Neural cell (in vitro differentiated cells): ENCODE data around the gene ILRUN.

ENCODE experiments used
- EP300 ChIP-seq: fragments of 450-650 bp; conservative IDR thresholded peaks from 2 replicates; pipeline ENCODE4 v1.6.1; 2014; ENCODE audit warnings: antibody characterized with exemption, mild to moderate bottlenecking, moderate library complexity; ENCODE audit not compliant: poor library complexity, severe bottlenecking
- EZH2 ChIP-seq: fragments of 200-600, 300-800 bp; shearing (Covaris generic), sonication (generic); IDR thresholded peaks from 2 replicates; pipeline ENCODE4 v1.6.1; 2014; ENCODE audit warnings: antibody characterized with exemption, low read length, borderline replicate concordance, mild to moderate bottlenecking; ENCODE audit not compliant: insufficient read depth, poor library complexity, severe bottlenecking
- MXI1 ChIP-seq: fragments of 450-650 bp; conservative IDR thresholded peaks from 2 replicates; pipeline ENCODE4 v1.6.1; 2014; ENCODE audit warnings: antibody characterized with exemption, mild to moderate bottlenecking; ENCODE audit not compliant: poor library complexity, severe bottlenecking
- POLR2AphosphoS5 ChIP-seq: IDR thresholded peaks from 2 replicates; pipeline ENCODE4 v1.6.1; 2012
- RAD21 ChIP-seq: fragments of 450-650 bp; conservative IDR thresholded peaks from 2 replicates; pipeline ENCODE4 v1.6.1; 2014; ENCODE audit warnings: antibody characterized with exemption, mild to moderate bottlenecking, moderate library complexity
- SMC3 ChIP-seq: fragments of 450-650 bp; conservative IDR thresholded peaks from 2 replicates; pipeline ENCODE4 v1.6.1; 2014; ENCODE audit warnings: antibody characterized with exemption, mild to moderate bottlenecking, moderate library complexity; ENCODE audit not compliant: poor library complexity
- TAF1 ChIP-seq: IDR thresholded peaks from 2 replicates; pipeline ENCODE4 v1.6.1; 2012; ENCODE audit warnings: low read depth
- TF ChIP-seq, protein P1 (sequence below): fragments of 450-650 bp; IDR thresholded peaks from 2 replicates; pipeline ENCODE4 v1.5.1; 2014; ENCODE audit warnings: antibody characterized with exemption, mild to moderate bottlenecking, moderate library complexity; ENCODE audit not compliant: poor library complexity, severe bottlenecking
- TF ChIP-seq, protein P2 (sequence below): IDR thresholded peaks from 2 replicates; pipeline ENCODE4 v1.6.1; 2012; ENCODE audit warnings: borderline replicate concordance

DNA sequence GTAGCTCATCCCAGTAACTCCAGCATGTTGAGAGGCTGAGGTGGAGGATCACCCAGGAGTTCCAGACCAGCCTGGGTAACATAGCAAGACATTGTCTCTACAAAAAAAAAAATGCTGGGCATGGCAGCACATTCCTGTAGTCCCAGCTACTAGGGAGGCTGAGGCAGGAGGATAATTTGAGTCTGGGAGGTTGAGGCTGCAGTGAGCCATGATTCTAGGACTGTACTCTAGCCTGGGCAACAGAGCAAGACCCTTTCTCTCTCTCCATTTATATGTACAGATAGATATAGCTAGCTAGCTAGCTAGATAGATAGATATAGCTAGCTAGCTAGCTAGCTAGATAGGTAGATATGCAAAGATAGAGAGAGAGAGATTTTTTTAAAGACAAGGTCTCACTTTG, 20.4 kb downstream of the ILRUN start:
- TF ChIP-seq, protein P1, sequence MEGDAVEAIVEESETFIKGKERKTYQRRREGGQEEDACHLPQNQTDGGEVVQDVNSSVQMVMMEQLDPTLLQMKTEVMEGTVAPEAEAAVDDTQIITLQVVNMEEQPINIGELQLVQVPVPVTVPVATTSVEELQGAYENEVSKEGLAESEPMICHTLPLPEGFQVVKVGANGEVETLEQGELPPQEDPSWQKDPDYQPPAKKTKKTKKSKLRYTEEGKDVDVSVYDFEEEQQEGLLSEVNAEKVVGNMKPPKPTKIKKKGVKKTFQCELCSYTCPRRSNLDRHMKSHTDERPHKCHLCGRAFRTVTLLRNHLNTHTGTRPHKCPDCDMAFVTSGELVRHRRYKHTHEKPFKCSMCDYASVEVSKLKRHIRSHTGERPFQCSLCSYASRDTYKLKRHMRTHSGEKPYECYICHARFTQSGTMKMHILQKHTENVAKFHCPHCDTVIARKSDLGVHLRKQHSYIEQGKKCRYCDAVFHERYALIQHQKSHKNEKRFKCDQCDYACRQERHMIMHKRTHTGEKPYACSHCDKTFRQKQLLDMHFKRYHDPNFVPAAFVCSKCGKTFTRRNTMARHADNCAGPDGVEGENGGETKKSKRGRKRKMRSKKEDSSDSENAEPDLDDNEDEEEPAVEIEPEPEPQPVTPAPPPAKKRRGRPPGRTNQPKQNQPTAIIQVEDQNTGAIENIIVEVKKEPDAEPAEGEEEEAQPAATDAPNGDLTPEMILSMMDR, result no peak
- TF ChIP-seq RAD21 (no peak), TAF1 (no peak), EP300 (no peak), POLR2AphosphoS5 (no peak), SMC3 (no peak), MXI1 (no peak), EZH2 (no peak)
- TF ChIP-seq, protein P2, sequence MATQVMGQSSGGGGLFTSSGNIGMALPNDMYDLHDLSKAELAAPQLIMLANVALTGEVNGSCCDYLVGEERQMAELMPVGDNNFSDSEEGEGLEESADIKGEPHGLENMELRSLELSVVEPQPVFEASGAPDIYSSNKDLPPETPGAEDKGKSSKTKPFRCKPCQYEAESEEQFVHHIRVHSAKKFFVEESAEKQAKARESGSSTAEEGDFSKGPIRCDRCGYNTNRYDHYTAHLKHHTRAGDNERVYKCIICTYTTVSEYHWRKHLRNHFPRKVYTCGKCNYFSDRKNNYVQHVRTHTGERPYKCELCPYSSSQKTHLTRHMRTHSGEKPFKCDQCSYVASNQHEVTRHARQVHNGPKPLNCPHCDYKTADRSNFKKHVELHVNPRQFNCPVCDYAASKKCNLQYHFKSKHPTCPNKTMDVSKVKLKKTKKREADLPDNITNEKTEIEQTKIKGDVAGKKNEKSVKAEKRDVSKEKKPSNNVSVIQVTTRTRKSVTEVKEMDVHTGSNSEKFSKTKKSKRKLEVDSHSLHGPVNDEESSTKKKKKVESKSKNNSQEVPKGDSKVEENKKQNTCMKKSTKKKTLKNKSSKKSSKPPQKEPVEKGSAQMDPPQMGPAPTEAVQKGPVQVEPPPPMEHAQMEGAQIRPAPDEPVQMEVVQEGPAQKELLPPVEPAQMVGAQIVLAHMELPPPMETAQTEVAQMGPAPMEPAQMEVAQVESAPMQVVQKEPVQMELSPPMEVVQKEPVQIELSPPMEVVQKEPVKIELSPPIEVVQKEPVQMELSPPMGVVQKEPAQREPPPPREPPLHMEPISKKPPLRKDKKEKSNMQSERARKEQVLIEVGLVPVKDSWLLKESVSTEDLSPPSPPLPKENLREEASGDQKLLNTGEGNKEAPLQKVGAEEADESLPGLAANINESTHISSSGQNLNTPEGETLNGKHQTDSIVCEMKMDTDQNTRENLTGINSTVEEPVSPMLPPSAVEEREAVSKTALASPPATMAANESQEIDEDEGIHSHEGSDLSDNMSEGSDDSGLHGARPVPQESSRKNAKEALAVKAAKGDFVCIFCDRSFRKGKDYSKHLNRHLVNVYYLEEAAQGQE, result no peak
